Transverse colon (tissue), 4 donors: ENCODE data around the gene SSTR4. TPM values are rescaled to one million over a fixed set of nuclear protein-coding genes. Genes with fewer than 3 reads are reported as not detected.
A peak's percentile ranks its signal among the peaks of the same experiment; 100 is the strongest.

Experiments
- DNase-seq: peaks from one replicate; pipeline ENCODE4 v3.0.0-alpha.2; 2019
- H3K27ac ChIP-seq, 4 donors: fragments of 200-600 bp; sonication (generic); 2 replicates each; pipeline ENCODE4 v1.5.1; 2016 to 2018; ENCODE audit warnings: inconsistent platforms in 4 of 4
- H3K27me3 ChIP-seq: fragments of 200-600 bp; sonication (generic); 2 replicates; pipeline ENCODE4 v1.5.1; 2017; ENCODE audit warnings: inconsistent platforms
- H3K36me3 ChIP-seq, 4 donors: fragments of 200-600 bp; sonication (generic); 2 replicates each; pipeline ENCODE4 v1.5.1; 2017 to 2019; ENCODE audit warnings: inconsistent platforms in 4 of 4
- H3K4me1 ChIP-seq, 4 donors: fragments of 200-600 bp; sonication (generic); 2 replicates each; pipeline ENCODE4 v1.5.1; 2017 to 2020; ENCODE audit warnings: inconsistent platforms in 4 of 4
- H3K4me3 ChIP-seq, 4 donors: fragments of 200-600 bp; sonication (generic); 1 replicate in 1 of 4; 2 replicates in 3 of 4; pipeline versions ENCODE4 v1.5.1 to v1.6.1; 2017 to 2019; ENCODE audit warnings: inconsistent platforms in 4 of 4
- H3K9me3 ChIP-seq, 2 donors: fragments of 200-600 bp; sonication (generic); 2 replicates each; pipeline ENCODE4 v1.5.1; 2017 to 2019; ENCODE audit warnings: inconsistent platforms in 2 of 2
- CTCF ChIP-seq, 5 experiments: fragments of 200-600 bp in 3 of 5; fragments of 450-650 bp in 2 of 5; sonication (generic) in 3 of 5; IDR thresholded peaks; 1 replicate in 2 of 5; 2 replicates in 3 of 5; pipeline ENCODE4 v1.5.1; 2016 to 2017; ENCODE audit warnings: antibody characterized with exemption in 5 of 5, inconsistent platforms in 3 of 5, mild to moderate bottlenecking in 2 of 5, moderate library complexity in 1 of 5
- EP300 ChIP-seq: sonication (generic); formaldehyde crosslinking; IDR thresholded peaks from one replicate; pipeline ENCODE4 v1.6.1; 2017; ENCODE audit warnings: antibody characterized with exemption, low read depth
- POLR2A ChIP-seq: fragments of 450-650 bp; IDR thresholded peaks from one replicate; pipeline ENCODE4 v1.6.1; 2016; ENCODE audit warnings: antibody characterized with exemption, mild to moderate bottlenecking, moderate library complexity
- POLR2AphosphoS5 ChIP-seq, 3 donors: sonication (generic); formaldehyde crosslinking; IDR thresholded peaks; one replicate each; pipeline ENCODE4 v1.6.1; 2016; ENCODE audit warnings: antibody characterized with exemption in 3 of 3
- WGBS, 2 donors: methylation state at CpG; one replicate each; pipeline ENCODE4 v1.1.5; 2018; ENCODE audit warnings: low coverage in 1 of 2; 5-methylcytosine and 5-hydroxymethylcytosine counted together
- in situ Hi-C, 4 donors: fragments of 200-750 bp; cut with MboI; loops; one replicate each; pipeline versions ENCODE4 v1.15.0 to v1.15.1; 2017; ENCODE audit warnings: low sequenced_read_pairs in 3 of 4, low pct_ligation_motif_present in 1 of 4, low pct_unique_long_range_greater_than_20kb in 1 of 4
- intact Hi-C: fragments of 100-400 bp; cut with DNase I; formaldehyde crosslinking; loops from one replicate; pipeline ENCODE4 v1.15.1; 2023; ENCODE audit warnings: low total_unique reads
- total RNA-seq, 4 donors: library from RNA; depleted of rRNA; stranded (reverse); fragments of >200 nt; gene quantifications; one replicate each; pipeline ENCODE4 v1.1.0, GENCODE V29; 2016

Gene SSTR4
- total RNA-seq, 4 donors from 2014 or later: not detected

GRCh38 chr20:23049201-23050075, 14.3 kb downstream of the SSTR4 start, which contains the start of gene THBD:
Gene THBD, minus strand, starts transcription at chr20:23049672. Its CDS starts 168 bp downstream, at chr20:23049504.
- intact Hi-C loops (no loop called here), in situ Hi-C loops (no loop called here)
- H3K4me3 ChIP-seq: peak within 1 kb of the TSS; percentile 16 to 51 (median 29)
- 0 to 3% methylated on average over 1 to 51 of the region's 79 CpGs for WGBS, 2 donors
- no peaks in the 10 kb centered on the region for H3K36me3 ChIP-seq
- peaks cover 65% of the 10 kb centered on the region for H3K27me3 ChIP-seq
- DNase-seq: peak; percentile 56
- H3K4me1 ChIP-seq: peaks cover 7 to 36% (median 26%) of the 10 kb centered on the region in 4 donors
- H3K9me3 ChIP-seq: no peaks in the 10 kb centered on the region
- TF ChIP-seq EP300 (no peak), POLR2AphosphoS5 (IDR thresholded peaks at IDR 0.05) (peak; percentile 69 to 84 (median 74)), POLR2A (peak; percentile 76), CTCF (IDR thresholded peaks at IDR 0.05) (no peak)
- peak within 1 kb of the TSS; percentile 65 to 79 (median 73) for H3K27ac ChIP-seq

- WGBS, 2 donors: 3% methylated on average over 47 of the region's 48 CpGs; no CpG with 5 or more reads in 1 of the 2 donors
Measured at GRCh38 chr20:23050076-23050838, 15.1 kb downstream of the SSTR4 start.

GRCh38 chr20:23050847-23051627, 15.9 kb downstream of the SSTR4 start:
- WGBS, 2 donors: 0 to 22% methylated on average over 1 to 36 of the region's 46 CpGs

More at GRCh38 chr20:23050076-23050838, 15.1 kb downstream of the SSTR4 start:
- H3K27me3 ChIP-seq: peaks cover 65% of the 10 kb centered on the region
- intact Hi-C loops: no loop called here
- TF ChIP-seq EP300: no peak
- TF ChIP-seq POLR2AphosphoS5 (IDR thresholded peaks at IDR 0.05): no peak
- no peak for TF ChIP-seq CTCF (IDR thresholded peaks at IDR 0.05)
- no peak for TF ChIP-seq POLR2A
- no peaks in the 10 kb centered on the region for H3K36me3 ChIP-seq
- H3K4me1 ChIP-seq: peaks cover 7 to 36% (median 26%) of the 10 kb centered on the region in 4 donors
- peak overlapping the region; percentile 65 to 79 (median 73) for H3K27ac ChIP-seq
- peak overlapping the region; percentile 16 to 51 (median 29) for H3K4me3 ChIP-seq
- no peaks in the 10 kb centered on the region for H3K9me3 ChIP-seq
- DNase-seq: no peak
- in situ Hi-C loops: no loop called here

More at GRCh38 chr20:23050847-23051627, 15.9 kb downstream of the SSTR4 start:
- Histone ChIP-seq H3K27ac (peak overlapping the region; percentile 65 to 79 (median 73)), H3K4me3 (peak overlapping the region in 3 of 4 donors; percentile 7 to 51 (median 33)), H3K36me3 (no peaks in the 10 kb centered on the region), H3K4me1 (peaks cover 7 to 36% (median 26%) of the 10 kb centered on the region in 4 donors), H3K27me3 (peaks cover 62% of the 10 kb centered on the region), H3K9me3 (no peaks in the 10 kb centered on the region)
- peak; percentile 54 for DNase-seq
- peak in 1 of 3 donors; percentile 13 for TF ChIP-seq POLR2AphosphoS5 (IDR thresholded peaks at IDR 0.05)
- TF ChIP-seq POLR2A: no peak
- TF ChIP-seq EP300: no peak
- peak; percentile 35 to 48 (median 45) for TF ChIP-seq CTCF (IDR thresholded peaks at IDR 0.05)
- intact Hi-C loops (no loop called here), in situ Hi-C loops (no loop called here)
